ENCODE measurements around the gene TUBB4B.

DNA sequence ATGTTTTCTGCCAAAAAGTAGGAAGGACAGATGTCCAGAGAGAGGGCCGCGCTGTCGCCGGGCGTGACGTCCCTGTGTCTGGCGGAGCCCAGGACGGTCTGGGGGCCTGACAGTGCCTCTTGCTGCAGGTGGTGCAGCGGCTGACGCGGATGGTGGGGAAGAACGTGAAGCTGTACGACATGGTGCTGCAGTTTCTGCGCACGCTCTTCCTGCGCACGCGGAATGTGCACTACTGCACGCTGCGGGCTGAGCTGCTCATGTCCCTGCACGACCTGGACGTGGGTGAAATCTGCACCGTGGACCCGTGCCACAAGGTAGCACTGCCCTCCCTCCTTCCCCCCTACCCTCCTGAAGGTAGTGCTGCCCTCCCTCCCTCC is 21.8 kb downstream of the TUBB4B start:
- TF ChIP-seq EP300 (IDR thresholded peaks at IDR 0.05) (no peak), MYC (IDR thresholded peaks at IDR 0.05; ENCODE audit: borderline replicate concordance, low read length) (no peak), E2F6 (IDR thresholded peaks at IDR 0.05; ENCODE audit: borderline replicate concordance, low read depth) (no peak), JUN (IDR thresholded peaks at IDR 0.05) (no peak), CHD2 (IDR thresholded peaks at IDR 0.05; ENCODE audit: low read length, partially characterized antibody) (no peak), ZNF302 (CRISPR knock-in tag; IDR thresholded peaks at IDR 0.05) (no peak), JUNB (IDR thresholded peaks at IDR 0.05) (no peak), RAD21 (conservative IDR thresholded peaks at IDR 0.05 in 1 of 2, IDR thresholded peaks at IDR 0.05 in 1 of 2) (no peak), USF2 (IDR thresholded peaks at IDR 0.05) (no peak), PHF8 (IDR thresholded peaks at IDR 0.05; ENCODE audit: borderline replicate concordance, low read depth) (no peak)
- TF ChIP-seq, protein P1, sequence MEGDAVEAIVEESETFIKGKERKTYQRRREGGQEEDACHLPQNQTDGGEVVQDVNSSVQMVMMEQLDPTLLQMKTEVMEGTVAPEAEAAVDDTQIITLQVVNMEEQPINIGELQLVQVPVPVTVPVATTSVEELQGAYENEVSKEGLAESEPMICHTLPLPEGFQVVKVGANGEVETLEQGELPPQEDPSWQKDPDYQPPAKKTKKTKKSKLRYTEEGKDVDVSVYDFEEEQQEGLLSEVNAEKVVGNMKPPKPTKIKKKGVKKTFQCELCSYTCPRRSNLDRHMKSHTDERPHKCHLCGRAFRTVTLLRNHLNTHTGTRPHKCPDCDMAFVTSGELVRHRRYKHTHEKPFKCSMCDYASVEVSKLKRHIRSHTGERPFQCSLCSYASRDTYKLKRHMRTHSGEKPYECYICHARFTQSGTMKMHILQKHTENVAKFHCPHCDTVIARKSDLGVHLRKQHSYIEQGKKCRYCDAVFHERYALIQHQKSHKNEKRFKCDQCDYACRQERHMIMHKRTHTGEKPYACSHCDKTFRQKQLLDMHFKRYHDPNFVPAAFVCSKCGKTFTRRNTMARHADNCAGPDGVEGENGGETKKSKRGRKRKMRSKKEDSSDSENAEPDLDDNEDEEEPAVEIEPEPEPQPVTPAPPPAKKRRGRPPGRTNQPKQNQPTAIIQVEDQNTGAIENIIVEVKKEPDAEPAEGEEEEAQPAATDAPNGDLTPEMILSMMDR (IDR thresholded peaks at IDR 0.05): no peak

All from A549 (cell line).